Osteoblast (primary cell): ENCODE results near the gene CD14. TPM values are rescaled to one million over a fixed set of nuclear protein-coding genes. Genes with fewer than 3 reads are reported as not detected.

Source experiments
- DNase-seq: peaks from one replicate; pipeline ENCODE4 v3.0.0; 2011; ENCODE audit warnings: low spot score, mixed read lengths; ENCODE audit not compliant: insufficient read length; ENCODE audit errors: missing footprints
- H2AFZ ChIP-seq: 2 replicates; pipeline ENCODE4 v1.6.0; 2011; ENCODE audit warnings: mild to moderate bottlenecking, low read length
- H3K27ac ChIP-seq: 2 replicates; pipeline ENCODE4 v1.5.1; 2011; ENCODE audit warnings: mild to moderate bottlenecking, low read depth, low read length, moderate library complexity
- H3K27me3 ChIP-seq: 2 replicates; pipeline ENCODE4 v1.6.0; 2012; ENCODE audit warnings: mild to moderate bottlenecking, control low read depth, inconsistent platforms, low read length, moderate library complexity; ENCODE audit not compliant: insufficient read depth
- H3K36me3 ChIP-seq: 2 replicates; pipeline ENCODE4 v1.5.1; 2011; ENCODE audit warnings: mild to moderate bottlenecking, low read length, control low read depth, moderate library complexity; ENCODE audit not compliant: insufficient read depth
- H3K4me1 ChIP-seq: 2 replicates; pipeline ENCODE4 v1.5.1; 2011; ENCODE audit warnings: mild to moderate bottlenecking, low read length, control low read depth, moderate library complexity; ENCODE audit not compliant: insufficient read depth
- H3K4me2 ChIP-seq: 2 replicates; pipeline ENCODE4 v1.6.0; 2011; ENCODE audit warnings: mild to moderate bottlenecking, low read length; ENCODE audit not compliant: insufficient read depth
- H3K4me3 ChIP-seq: fragments of 200-600 bp; sonication (generic); 3 replicates; pipeline ENCODE4 v1.5.1; 2012; ENCODE audit warnings: mild to moderate bottlenecking, low read length, inconsistent platforms; ENCODE audit not compliant: insufficient read depth
- H3K79me2 ChIP-seq: 2 replicates; pipeline ENCODE4 v1.6.0; 2012; ENCODE audit warnings: mild to moderate bottlenecking, low read length, control low read depth, inconsistent platforms; ENCODE audit not compliant: insufficient read depth
- H3K9me3 ChIP-seq: 2 replicates; pipeline ENCODE4 v1.5.1; 2011; ENCODE audit warnings: low read depth, low read length, control low read depth
- H4K20me1 ChIP-seq: 2 replicates; pipeline ENCODE4 v1.6.0; 2012; ENCODE audit warnings: mild to moderate bottlenecking, low read length, control low read depth; ENCODE audit not compliant: insufficient read depth
- CTCF ChIP-seq: IDR thresholded peaks from 2 replicates; pipeline ENCODE4 v1.5.1; 2011; ENCODE audit warnings: mild to moderate bottlenecking, low read depth, low read length, moderate library complexity; ENCODE audit errors: extremely low read depth
- total RNA-seq: library from RNA; depleted of rRNA; stranded (reverse); fragments of >200 nt; gene quantifications from 2 replicates; pipeline ENCODE4 v1.2.3, GENCODE V29; 2012

Gene CD14
- total RNA-seq, 1 donor = 4.0 TPM

GRCh38 chr5:140588311-140589070 lies 44.5 kb downstream of the CD14 start:
- peak overlapping the region; percentile 60 for H2AFZ ChIP-seq
- peak overlapping the region; percentile 58 for H3K27ac ChIP-seq
- no peaks in the 10 kb centered on the region for H4K20me1 ChIP-seq
- H3K4me3 ChIP-seq = no peak overlapping the region
- peaks cover 13% of the 10 kb centered on the region for H3K27me3 ChIP-seq
- H3K4me2 ChIP-seq = peak overlapping the region; percentile 63
- TF ChIP-seq CTCF = no peak
- H3K9me3 ChIP-seq = no peaks in the 10 kb centered on the region
- H3K79me2 ChIP-seq = no peaks in the 10 kb centered on the region
- peak; percentile 45 for DNase-seq
- H3K36me3 ChIP-seq = no peaks in the 10 kb centered on the region
- H3K4me1 ChIP-seq = peaks cover 24% of the 10 kb centered on the region

GRCh38 chr5:140587495-140587894 lies 45.5 kb downstream of the CD14 start:
- no peaks in the 10 kb centered on the region for H3K36me3 ChIP-seq
- H3K27ac ChIP-seq = no peak overlapping the region
- peaks cover 24% of the 10 kb centered on the region for H3K4me1 ChIP-seq
- TF ChIP-seq CTCF = no peak
- H3K79me2 ChIP-seq = no peaks in the 10 kb centered on the region
- H3K9me3 ChIP-seq = no peaks in the 10 kb centered on the region
- peaks cover 13% of the 10 kb centered on the region for H3K27me3 ChIP-seq
- no peak overlapping the region for H3K4me2 ChIP-seq
- H4K20me1 ChIP-seq = no peaks in the 10 kb centered on the region
- H3K4me3 ChIP-seq = no peak overlapping the region
- DNase-seq = no peak
- no peak overlapping the region for H2AFZ ChIP-seq

Other genes starting within 250 kb of the CD14 start
- gene ANKHD1, start 231.3 kb downstream of the CD14 start, total RNA-seq = 81.1 and 87.8 TPM in 2 replicates
- 3.8 and 4.7 TPM in 2 replicates for gene EIF4EBP3, start 85.5 kb downstream of the CD14 start, total RNA-seq
- 28.2 and 35.7 TPM in 2 replicates for gene SRA1, start 75.7 kb downstream of the CD14 start, total RNA-seq
- 19.7 and 24.2 TPM in 2 replicates for gene APBB3, start 68.6 kb downstream of the CD14 start, total RNA-seq
- gene SLC35A4, start 68.3 kb downstream of the CD14 start, total RNA-seq = 17.4 and 20.6 TPM in 2 replicates
- gene TMCO6, start 6.3 kb upstream of the CD14 start, total RNA-seq = 8.3 and 8.5 TPM in 2 replicates
- 29.7 and 30.6 TPM in 2 replicates for gene NDUFA2, start 14.5 kb upstream of the CD14 start, total RNA-seq
- 70.1 and 84.3 TPM in 2 replicates for gene IK, start 14.7 kb upstream of the CD14 start, total RNA-seq
- gene WDR55, start 31.7 kb upstream of the CD14 start, total RNA-seq = 30.8 and 32.1 TPM in 2 replicates
- 0.59 TPM in 1 of 2 replicates, not detected in the other for gene DND1, start 40.4 kb upstream of the CD14 start, total RNA-seq
- 41.3 and 41.6 TPM in 2 replicates for gene HARS1, start 58.2 kb upstream of the CD14 start, total RNA-seq
- gene HARS2, start 58.3 kb upstream of the CD14 start, total RNA-seq = 28.6 and 31.5 TPM in 2 replicates
- gene ZMAT2, start 67.3 kb upstream of the CD14 start, total RNA-seq = 31.8 and 33.9 TPM in 2 replicates
- not detected in 2 replicates for gene PCDHA1, start 153.0 kb upstream of the CD14 start, total RNA-seq
- under 0.01 and 0.29 TPM in 2 replicates for gene PCDHA2, start 161.7 kb upstream of the CD14 start, total RNA-seq
- 0.36 and 0.59 TPM in 2 replicates for gene PCDHA3, start 167.9 kb upstream of the CD14 start, total RNA-seq
- 0.72 and 0.88 TPM in 2 replicates for gene PCDHA4, start 173.9 kb upstream of the CD14 start, total RNA-seq
- under 0.01 and 0.29 TPM in 2 replicates for gene PCDHA5, start 188.4 kb upstream of the CD14 start, total RNA-seq
- gene PCDHA6, start 194.8 kb upstream of the CD14 start, total RNA-seq = 0.88 and 1.1 TPM in 2 replicates
- 0.59 and 0.72 TPM in 2 replicates for gene PCDHA7, start 201.1 kb upstream of the CD14 start, total RNA-seq
- gene PCDHA8, start 208.0 kb upstream of the CD14 start, total RNA-seq = 0.29 and 0.36 TPM in 2 replicates
- 0.29 and 0.36 TPM in 2 replicates for gene PCDHA9, start 215.2 kb upstream of the CD14 start, total RNA-seq
- gene PCDHA10, start 222.7 kb upstream of the CD14 start, total RNA-seq = 0.36 and 0.59 TPM in 2 replicates
- 0.29 and 0.36 TPM in 2 replicates for gene PCDHA11, start 235.8 kb upstream of the CD14 start, total RNA-seq
- gene PCDHA12, start 242.1 kb upstream of the CD14 start, total RNA-seq = under 0.01 and 0.36 TPM in 2 replicates
- gene PCDHA13, start 248.9 kb upstream of the CD14 start, total RNA-seq = under 0.01 TPM in 2 replicates